Left forelimb (tissue), 1 donor: ENCODE measurements around the gene USP21.

ENCODE experiments used
- DNase-seq: peaks from one replicate; pipeline ENCODE4 v3.0.0-alpha.2; 2018; ENCODE audit warnings: low spot score

The USP21 gene

GRCh38 chr1:161193561-161194235 lies 34.4 kb downstream of the USP21 start:
- DNase-seq = no peak

GRCh38 chr1:161195171-161195570 lies 35.9 kb downstream of the USP21 start:
- no peak for DNase-seq

- DNase-seq = no peak
Measured at GRCh38 chr1:161196111-161196510, 36.8 kb downstream of the USP21 start.

GRCh38 chr1:161196521-161197451 lies 37.5 kb downstream of the USP21 start:
- peak; percentile 88 for DNase-seq

- DNase-seq = no peak
Measured at GRCh38 chr1:161197560-161198193, 38.4 kb downstream of the USP21 start.

- peak; percentile 75 for DNase-seq
Measured at GRCh38 chr1:161198194-161198896, 39.0 kb downstream of the USP21 start.

- peak; percentile 83 for DNase-seq
Measured at GRCh38 chr1:161198897-161199431, 39.7 kb downstream of the USP21 start, which contains the start of gene ADAMTS4. Gene ADAMTS4, minus strand, starts transcription at chr1:161199054. Its CDS starts 427 bp downstream, at chr1:161198627.

GRCh38 chr1:161199506-161200139 lies 40.3 kb downstream of the USP21 start:
- no peak for DNase-seq

GRCh38 chr1:161200421-161200991 lies 41.2 kb downstream of the USP21 start:
- DNase-seq = no peak

GRCh38 chr1:161200992-161201835 lies 41.9 kb downstream of the USP21 start:
- no peak for DNase-seq

GRCh38 chr1:161201836-161202712 lies 42.8 kb downstream of the USP21 start, which contains the start of gene NDUFS2:
Gene NDUFS2, plus strand, starts transcription at chr1:161202367. Its CDS starts 19 bp downstream, at chr1:161202386.
- DNase-seq = peak; percentile 96

GRCh38 chr1:161206411-161207140 lies 47.3 kb downstream of the USP21 start:
- no peak for DNase-seq

- no peak for DNase-seq
Measured at GRCh38 chr1:161207173-161207572, 47.9 kb downstream of the USP21 start.

GRCh38 chr1:161209790-161210409 lies 50.6 kb downstream of the USP21 start:
- DNase-seq = no peak

- no peak for DNase-seq
Measured at GRCh38 chr1:161214369-161214768, 55.1 kb downstream of the USP21 start.

- DNase-seq = no peak
Measured at GRCh38 chr1:161215076-161215475, 55.8 kb downstream of the USP21 start, which contains the start of gene FCER1G. Gene FCER1G, plus strand, starts transcription at chr1:161215295. Its CDS starts 27 bp downstream, at chr1:161215322.
